Measurements from ENCODE around the gene FANCE. TPM values are rescaled to one million over a fixed set of nuclear protein-coding genes. Genes with fewer than 3 reads are reported as not detected.

The FANCE gene
- total and polyA plus RNA-seq, 9 of the 15 experiments (the other 6 are each of a cell fraction or from before 2014, with no cell fraction given), result 5.7 to 30.2 (median 17.0) TPM

- TF ChIP-seq MAFG (tag; conservative IDR thresholded peaks at IDR 0.05) (no peak), GABPB2 (CRISPR knock-in tag; conservative IDR thresholded peaks at IDR 0.05) (no peak), SLC30A9 (CRISPR knock-in tag; IDR thresholded peaks at IDR 0.05) (no peak), PML (IDR thresholded peaks at IDR 0.05; ENCODE audit: low read length) (peak; percentile 66; the same call in 1 of the 2 replicates), HES1 (IDR thresholded peaks at IDR 0.05; ENCODE audit: low read depth) (peak; percentile 56; the same call in 1 of the 2 replicates), THAP7 (CRISPR knock-in tag; IDR thresholded peaks at IDR 0.05) (no peak), YBX1 (IDR thresholded peaks at IDR 0.05) (no peak), ZNF431 (CRISPR knock-in tag; IDR thresholded peaks at IDR 0.05) (no peak), ZNF395 (CRISPR knock-in tag; IDR thresholded peaks at IDR 0.05) (peak; percentile 92), BRD4 (IDR thresholded peaks at IDR 0.05) (no peak), C11orf30 (IDR thresholded peaks at IDR 0.05; ENCODE audit: low read depth) (no peak), POLR3A (IDR thresholded peaks at IDR 0.05; ENCODE audit: borderline replicate concordance, extremely low read depth, insufficient read depth, insufficient read length) (no peak), SMARCA5 (IDR thresholded peaks at IDR 0.05) (no peak), EHMT2 (IDR thresholded peaks at IDR 0.05) (no peak), RHOXF2B (CRISPR knock-in tag; conservative IDR thresholded peaks at IDR 0.05) (no peak), ZNF57 (CRISPR knock-in tag; IDR thresholded peaks at IDR 0.05) (no peak), HIVEP1 (CRISPR knock-in tag; IDR thresholded peaks at IDR 0.05) (no peak), SMAD2 (IDR thresholded peaks at IDR 0.05; ENCODE audit: low read depth, low read length) (no peak), ARID3A (IDR thresholded peaks at IDR 0.05; ENCODE audit: borderline replicate concordance, low read depth, low read length) (no peak), NR2F6 (CRISPR knock-in tag; IDR thresholded peaks at IDR 0.05) (no peak), MITF (IDR thresholded peaks at IDR 0.05) (no peak), CBFA2T3 (IDR thresholded peaks at IDR 0.05) (no peak), LCOR (CRISPR knock-in tag; IDR thresholded peaks at IDR 0.05) (no peak), MTF1 (CRISPR knock-in tag; IDR thresholded peaks at IDR 0.05; ENCODE audit: borderline replicate concordance) (no peak), HDAC3 (IDR thresholded peaks at IDR 0.05; ENCODE audit: borderline replicate concordance, partially characterized antibody) (no peak)
Measured at GRCh38 chr6:35452183-35453090, at the start of gene FANCE (continued).
